ENCODE data around the gene PDHA1. TPM values are rescaled to one million over a fixed set of nuclear protein-coding genes. Genes with fewer than 3 reads are reported as not detected.

PDHA1 gene
- total RNA-seq, 1 experiment from 2014 or later, result 214 TPM

- Histone ChIP-seq H4K8ac (replicated peaks; ENCODE audit: insufficient read length, low read depth, low read length) (no peak overlapping the region), H2AFZ (ENCODE audit: low read length) (no peak overlapping the region), H3K79me1 (ENCODE audit: insufficient read depth, low read depth, low read length, poor library complexity, severe bottlenecking) (no peaks in the 10 kb centered on the region), H4K91ac (ENCODE audit: insufficient read length, low read depth, low read length) (no peak overlapping the region), H3K9me3 (ENCODE audit: control insufficient read depth, low read depth, low read length) (peaks cover 49% of the 10 kb centered on the region), H3K4ac (ENCODE audit: low read depth, low read length) (no peak overlapping the region), H3K4me1 (ENCODE audit: insufficient read depth, low read length) (no peaks in the 10 kb centered on the region), H3K27me3 (ENCODE audit: insufficient read depth, low read length) (no peaks in the 10 kb centered on the region), H3K23me2 (ENCODE audit: insufficient read length, low read depth, low read length, poor library complexity, severe bottlenecking) (no peaks in the 10 kb centered on the region), H3K9ac (ENCODE audit: extremely low read depth, insufficient read length, low read length) (no peak overlapping the region), H3K56ac (ENCODE audit: insufficient read length, low read depth, low read length) (no peak overlapping the region), H3K79me2 (ENCODE audit: insufficient read depth, low read length) (no peaks in the 10 kb centered on the region), H2BK20ac (ENCODE audit: low read depth, low read length, poor library complexity, severe bottlenecking) (no peak overlapping the region), H4K5ac (ENCODE audit: insufficient read length, low read depth, low read length) (no peak overlapping the region), H2BK12ac (ENCODE audit: insufficient read length, low read depth, low read length) (no peak overlapping the region), H3K4me2 (ENCODE audit: insufficient read depth, insufficient read length, low read length) (no peak overlapping the region), H2AK5ac (ENCODE audit: insufficient read length, low read length) (no peak overlapping the region), H3T11ph (ENCODE audit: low read length) (no peak overlapping the region), H3K18ac (ENCODE audit: insufficient read length, low read depth, low read length) (no peak overlapping the region), H3K27ac (ENCODE audit: insufficient read length, low read depth, low read length) (no peak overlapping the region), H3K14ac (ENCODE audit: insufficient read depth, low read length) (no peak overlapping the region), H4K20me1 (ENCODE audit: control insufficient read depth, insufficient read depth, insufficient read length) (no peaks in the 10 kb centered on the region), H3K23ac (ENCODE audit: insufficient read length, low read depth, low read length) (no peak overlapping the region), H2BK15ac (ENCODE audit: low read depth, low read length) (no peak overlapping the region), H2BK5ac (ENCODE audit: insufficient read length, low read length) (no peak overlapping the region), H2BK120ac (ENCODE audit: low read depth, low read length, poor library complexity, severe bottlenecking) (no peak overlapping the region)
- no CpG with 5 or more reads among the region's 5 CpGs for WGBS (ENCODE audit: extremely low coverage, insufficient read length, low lambda C conversion rate)
- peaks cover 3 to 9% of the 10 kb centered on the region in 2 experiments; a peak in 2 of 4 replicates for H3K4me1 Mint-ChIP-seq
- H3K36me3 Mint-ChIP-seq (ENCODE audit: insufficient read depth in 1 of 3, low read depth in 3 of 3), result peaks cover 8 to 20% (median 13%) of the 10 kb centered on the region in 3 experiments
- no peak for TF ChIP-seq CTCF (conservative IDR thresholded peaks at IDR 0.05)
- peak overlapping the region in 2 of 3 experiments; percentile 40 to 46; a peak in 2 of 7 replicates for H3K27ac Mint-ChIP-seq
- peaks cover 7% of the 10 kb centered on the region for H3K27me3 Mint-ChIP-seq (ENCODE audit: low read depth)
- peak; percentile 54 for DNase-seq
- H3K4me3 Mint-ChIP-seq, result peak overlapping the region in 1 of 2 experiments; percentile 11; a peak in 1 of 5 replicates
- peaks cover 85 to 87% of the 10 kb centered on the region in 2 experiments for H3K9me3 Mint-ChIP-seq
Observed at GRCh38 chrX:19332983-19333382, 10.7 kb upstream of the PDHA1 start.

Measured in H9 (cell line).